SKM-1 treated with dmso at 0.1 percent for 144 hours (cell line): ENCODE measurements around the gene SCN9A.
"Not testable (repeated sequence)": the region's sequence is repeated elsewhere in the genome, so short reads cannot be mapped to it uniquely, and the experiment has no call there.

ENCODE experiments used
- DNase-seq: peaks from one replicate; lab custom pipeline; 2025; ENCODE audit not compliant: unreplicated experiment; lab: John Stamatoyannopoulos, UW

Gene SCN9A

GRCh38 chr2:166375195-166375735, 479 bp downstream of the SCN9A start:
- peak; percentile 33 for DNase-seq

GRCh38 chr2:166373951-166374350, 1.8 kb downstream of the SCN9A start:
- no peak for DNase-seq

- DNase-seq, result no peak
These were observed 2.2 kb downstream of the SCN9A start for GRCh38 chr2:166373539-166373938.

- peak; percentile 23 for DNase-seq
These were observed 2.6 kb downstream of the SCN9A start for GRCh38 chr2:166373105-166373504.

DNA sequence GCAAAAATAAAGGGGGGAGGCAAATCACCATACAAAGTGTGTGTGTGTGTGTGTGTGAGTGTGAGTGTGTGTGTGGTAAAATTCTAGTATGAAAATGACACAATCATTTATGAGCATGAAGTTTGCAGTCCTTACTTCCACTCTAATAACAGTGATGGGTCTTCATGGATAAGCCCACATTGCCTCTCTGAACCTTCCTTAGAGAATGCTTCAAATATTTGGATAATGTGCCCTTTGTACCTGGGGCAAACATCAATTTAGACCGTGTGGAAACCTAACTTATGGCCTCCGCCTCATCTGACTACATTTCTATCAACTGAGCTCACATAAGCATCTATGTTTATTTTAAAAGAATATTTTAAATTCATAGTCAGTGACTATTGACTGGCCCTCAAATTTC, 3.7 kb downstream of the SCN9A start:
- DNase-seq, result no peak

DNA sequence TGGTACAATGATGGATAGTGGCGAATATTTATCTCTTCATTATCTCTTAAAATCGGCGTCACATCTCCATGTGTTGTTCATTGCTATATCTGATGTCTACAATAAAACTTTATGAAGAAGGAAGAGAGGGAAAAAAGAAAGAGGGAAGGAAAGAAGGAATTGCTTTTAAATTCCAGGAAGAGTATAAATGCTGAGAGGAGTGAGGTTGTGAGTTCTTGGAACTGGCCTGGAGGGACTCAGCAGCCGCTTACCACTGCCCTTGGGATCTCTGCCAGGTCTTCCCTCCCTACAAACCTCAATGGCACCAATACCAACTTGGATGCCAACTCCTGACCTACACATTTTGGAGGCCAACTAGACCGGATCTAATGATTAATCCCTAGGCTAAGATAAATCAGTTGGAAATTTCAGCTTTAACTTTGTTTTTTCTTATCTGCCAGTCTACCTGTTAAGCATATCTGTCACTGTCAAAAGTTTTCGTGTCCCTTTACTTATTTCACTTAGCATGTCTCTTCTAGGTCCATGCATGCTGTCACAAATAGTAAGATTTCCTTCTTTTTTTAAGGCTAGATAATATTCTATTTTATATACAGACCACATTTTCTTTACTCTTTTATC, 9.8 kb downstream of the SCN9A start:
- no peak for DNase-seq

- DNase-seq, result no peak
These were observed 10.5 kb downstream of the SCN9A start for GRCh38 chr2:166365239-166365638.

- no peak for DNase-seq
These were observed 11.1 kb downstream of the SCN9A start for GRCh38 chr2:166364476-166365161.

DNA sequence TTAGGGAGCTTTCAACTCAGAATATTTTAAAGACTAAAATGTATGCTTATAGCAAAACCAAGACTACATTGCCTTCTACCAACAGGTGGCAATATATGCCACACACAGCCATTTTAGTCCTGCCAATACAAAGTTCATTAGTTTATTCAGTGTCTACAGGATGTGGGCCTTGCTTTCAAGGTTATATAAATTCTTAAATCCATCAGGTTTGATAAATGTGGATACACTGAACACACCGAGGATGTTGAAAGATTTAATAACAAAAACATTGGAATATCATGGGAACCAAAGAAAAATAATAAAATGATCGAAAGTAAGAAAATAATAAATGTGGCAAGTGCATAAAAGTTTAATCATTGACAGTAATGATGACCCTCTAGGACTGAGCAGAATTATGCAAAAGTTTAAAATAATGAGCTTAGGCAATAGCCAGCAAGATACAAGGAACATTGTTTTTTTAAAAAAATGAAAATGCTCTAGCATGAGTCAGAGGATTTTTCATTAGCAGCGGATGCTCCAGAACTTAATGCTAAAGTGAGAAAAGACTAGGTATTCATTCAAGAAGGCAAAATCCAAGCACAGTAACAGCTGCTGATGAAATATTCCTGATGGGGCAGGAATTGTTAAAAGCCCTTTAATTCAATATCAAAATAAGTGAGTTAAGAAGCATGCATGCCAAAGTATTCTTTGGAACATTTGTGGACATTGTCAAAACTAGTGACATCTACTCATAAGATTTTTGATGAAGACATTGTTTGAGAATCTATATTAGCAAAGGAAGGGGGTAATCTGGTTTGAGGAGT, 14.2 kb downstream of the SCN9A start:
- DNase-seq, result peak; percentile 11

GRCh38 chr2:166360906-166361305, 14.8 kb downstream of the SCN9A start:
- DNase-seq, result no peak

DNA sequence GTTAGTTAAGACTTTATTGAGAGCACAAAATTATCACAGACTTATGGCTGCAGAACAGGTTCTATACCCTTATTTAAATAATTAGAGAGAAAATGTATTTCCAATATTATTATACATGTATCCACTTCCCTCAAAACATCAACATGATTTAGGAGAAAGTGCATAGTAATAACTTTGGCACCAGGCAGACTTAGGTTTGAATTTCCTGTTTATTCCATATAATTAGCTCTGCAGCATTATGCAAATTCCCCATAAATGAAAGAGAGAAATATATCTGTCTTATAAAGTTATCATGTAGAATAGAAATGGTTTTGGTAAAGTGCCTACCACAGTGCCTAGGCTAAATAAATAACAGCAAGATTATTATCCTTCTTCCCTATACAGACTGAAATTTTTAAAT, 15.3 kb downstream of the SCN9A start:
- no peak for DNase-seq

DNA sequence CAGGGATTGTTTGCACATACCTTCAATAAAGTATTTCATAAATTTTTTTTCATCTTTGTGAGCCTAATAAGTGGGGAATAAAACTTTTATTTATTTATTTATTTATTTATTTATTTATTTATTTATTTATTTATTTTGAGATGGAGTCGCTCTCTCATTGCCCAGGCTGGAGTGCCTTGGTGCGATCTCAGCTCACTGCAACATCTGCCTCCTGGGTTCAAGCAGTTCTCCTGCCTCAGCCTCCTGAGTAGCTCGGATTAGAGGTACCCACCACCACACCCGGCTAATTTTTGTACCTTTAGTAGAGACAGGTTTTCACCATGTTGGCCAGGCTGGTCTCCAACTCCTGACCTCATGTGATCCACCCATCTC, 17.8 kb downstream of the SCN9A start:
- not testable (repeated sequence) for DNase-seq

GRCh38 chr2:166357068-166357949, 18.4 kb downstream of the SCN9A start:
- DNase-seq, result no peak

DNA sequence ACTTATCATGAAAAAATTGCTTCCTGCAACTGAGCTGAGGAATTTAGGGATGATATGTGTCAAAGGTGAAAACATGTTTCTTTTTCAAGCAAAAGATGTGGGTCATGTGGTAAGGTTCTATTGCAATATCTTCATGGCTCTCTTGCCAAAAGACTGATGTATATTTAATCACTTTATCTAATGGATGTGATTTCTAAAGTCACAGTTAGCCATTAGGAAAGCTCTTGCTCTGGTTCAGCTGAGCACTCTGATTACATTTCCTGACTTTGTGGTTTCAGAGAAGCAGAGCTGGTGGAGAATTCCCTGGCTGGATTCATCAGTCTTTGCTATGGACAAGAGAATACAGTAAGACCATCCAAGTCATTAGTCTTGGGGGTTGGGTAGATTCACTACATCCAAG, 24.4 kb downstream of the SCN9A start:
- no peak for DNase-seq

- no peak for DNase-seq
These were observed 25.2 kb downstream of the SCN9A start for GRCh38 chr2:166350525-166350924.

DNA sequence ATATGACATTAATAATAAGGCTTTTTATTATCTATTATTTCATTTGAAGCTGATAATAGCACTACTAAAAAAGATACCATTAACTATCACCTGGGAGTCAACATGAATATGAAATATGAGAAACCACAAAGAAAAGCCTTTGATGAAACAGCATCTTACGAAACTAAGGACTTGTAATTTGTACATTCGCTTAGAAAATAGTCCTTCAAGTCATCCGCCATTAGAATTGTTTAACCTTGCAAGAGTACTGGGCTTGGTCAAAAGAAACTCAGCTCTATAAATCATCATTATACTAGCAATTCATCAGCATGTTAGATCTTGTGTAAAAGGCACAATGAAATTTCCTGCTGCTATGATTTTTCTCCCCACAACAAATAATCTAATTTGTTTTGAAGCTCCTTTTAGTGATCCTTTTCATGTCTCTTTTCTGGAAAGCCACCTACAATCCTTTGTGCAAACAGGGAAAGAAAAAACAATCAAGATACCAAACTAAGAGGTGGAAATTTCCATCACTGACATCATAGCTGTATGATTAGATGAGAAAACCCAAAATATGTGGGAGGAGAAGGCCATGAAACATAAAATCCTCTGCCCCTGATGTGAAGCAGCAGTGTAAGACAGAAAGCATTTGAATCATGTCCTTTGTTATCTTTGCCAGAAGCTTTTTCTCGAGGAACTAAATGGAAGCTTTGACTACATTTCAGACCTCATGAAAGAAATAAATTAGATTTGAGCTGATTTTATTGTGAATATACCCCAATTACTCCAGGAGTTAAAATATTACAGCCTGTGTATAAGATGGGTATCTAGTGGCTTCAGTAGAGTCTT, 31.2 kb downstream of the SCN9A start:
- no peak for DNase-seq

- DNase-seq, result no peak
These were observed 32.3 kb downstream of the SCN9A start for GRCh38 chr2:166343467-166343866.

GRCh38 chr2:166341426-166341825, 34.3 kb downstream of the SCN9A start:
- DNase-seq, result no peak

- DNase-seq, result no peak
These were observed 36.9 kb downstream of the SCN9A start for GRCh38 chr2:166338831-166339339.

GRCh38 chr2:166337932-166338331, 37.8 kb downstream of the SCN9A start:
- no peak for DNase-seq
